NCI-H1694 treated with DMSO at 0.1 percent for 48 hours (cell line): Measurements from ENCODE around the gene METTL4.
"Not testable (repeated sequence)": the region's sequence is repeated elsewhere in the genome, so short reads cannot be mapped to it uniquely, and the experiment has no call there.

Experiments
- DNase-seq: peaks from one replicate; lab custom pipeline; 2025; lab: John Stamatoyannopoulos, UW

The METTL4 gene

GRCh38 chr18:2559249-2559648 lies 12.1 kb downstream of the METTL4 start:
- DNase-seq, result no peak

- DNase-seq, result no peak
These were observed 13.8 kb downstream of the METTL4 start for GRCh38 chr18:2557536-2557935.

- no peak for DNase-seq
These were observed 15.4 kb downstream of the METTL4 start for GRCh38 chr18:2555895-2556294.

- no peak for DNase-seq
These were observed 16.6 kb downstream of the METTL4 start for GRCh38 chr18:2554696-2555095.

GRCh38 chr18:2551425-2551824 lies 19.9 kb downstream of the METTL4 start:
- no peak for DNase-seq

- no peak for DNase-seq
These were observed 21.8 kb downstream of the METTL4 start for GRCh38 chr18:2549462-2549861.

- DNase-seq, result peak; percentile 22
These were observed 23.7 kb downstream of the METTL4 start for GRCh38 chr18:2547477-2548087.

GRCh38 chr18:2545155-2545554 lies 26.1 kb downstream of the METTL4 start:
- no peak for DNase-seq

GRCh38 chr18:2541925-2542563 lies 29.3 kb downstream of the METTL4 start:
- DNase-seq, result peak; percentile 63

GRCh38 chr18:2540575-2540974 lies 30.7 kb downstream of the METTL4 start:
- DNase-seq, result no peak

- DNase-seq, result peak; percentile 15
These were observed 32.5 kb downstream of the METTL4 start for GRCh38 chr18:2538844-2539243.

GRCh38 chr18:2538236-2538635 lies 33.1 kb downstream of the METTL4 start:
- DNase-seq, result no peak

- DNase-seq, result no peak
These were observed 34.0 kb downstream of the METTL4 start for GRCh38 chr18:2537296-2537695.

GRCh38 chr18:2536493-2536892 lies 34.8 kb downstream of the METTL4 start:
- DNase-seq, result no peak

- DNase-seq, result no peak
These were observed 35.2 kb downstream of the METTL4 start for GRCh38 chr18:2536063-2536462.

- DNase-seq, result no peak
These were observed 35.8 kb downstream of the METTL4 start for GRCh38 chr18:2535419-2535910.

- no peak for DNase-seq
These were observed 36.4 kb downstream of the METTL4 start for GRCh38 chr18:2534906-2535305.

GRCh38 chr18:2532797-2533196 lies 38.5 kb downstream of the METTL4 start:
- no peak for DNase-seq

- DNase-seq, result no peak
These were observed 39.6 kb downstream of the METTL4 start for GRCh38 chr18:2531751-2532150.

- DNase-seq, result no peak
These were observed 42.2 kb downstream of the METTL4 start for GRCh38 chr18:2529154-2529553.

- DNase-seq, result no peak
These were observed 45.0 kb downstream of the METTL4 start for GRCh38 chr18:2526329-2526728.

GRCh38 chr18:2524794-2525198 lies 46.5 kb downstream of the METTL4 start:
- DNase-seq, result not testable (repeated sequence)

GRCh38 chr18:2522112-2522511 lies 49.2 kb downstream of the METTL4 start:
- DNase-seq, result no peak

GRCh38 chr18:2518473-2518872 lies 52.8 kb downstream of the METTL4 start:
- DNase-seq, result no peak
